ENCODE data around the gene DHRS1. TPM values are rescaled to one million over a fixed set of nuclear protein-coding genes. Genes with fewer than 3 reads are reported as not detected.

DHRS1 gene
- total RNA-seq, 1 donor from 2014 or later = 29.3 TPM

GRCh38 chr14:24261256-24261968 is 38.2 kb downstream of the DHRS1 start:
- DNase-seq (ENCODE audit: low spot score) = no peak
- H3K4me1 Mint-ChIP-seq (ENCODE audit: low read depth) = peaks cover 28% of the 10 kb centered on the region
- H3K27ac Mint-ChIP-seq (ENCODE audit: unreplicated experiment) = no peak overlapping the region
- H3K27me3 Mint-ChIP-seq (ENCODE audit: low read depth) = no peaks in the 10 kb centered on the region
- TF ChIP-seq CTCF (IDR thresholded peaks at IDR 0.05) = no peak
- H3K9me3 Mint-ChIP-seq (ENCODE audit: low read depth) = no peaks in the 10 kb centered on the region
- H3K4me3 Mint-ChIP-seq (ENCODE audit: unreplicated experiment) = no peak overlapping the region
- H3K36me3 Mint-ChIP-seq (ENCODE audit: low read depth) = peaks cover 2% of the 10 kb centered on the region

GRCh38 chr14:24260780-24261157 is 38.8 kb downstream of the DHRS1 start:
- Mint-ChIP-seq H3K36me3 (ENCODE audit: low read depth) (no peaks in the 10 kb centered on the region), H3K27ac (ENCODE audit: unreplicated experiment) (no peak overlapping the region), H3K27me3 (ENCODE audit: low read depth) (no peaks in the 10 kb centered on the region), H3K4me3 (ENCODE audit: unreplicated experiment) (no peak overlapping the region), H3K9me3 (ENCODE audit: low read depth) (no peaks in the 10 kb centered on the region), H3K4me1 (ENCODE audit: low read depth) (peaks cover 29% of the 10 kb centered on the region)
- no peak for TF ChIP-seq CTCF (IDR thresholded peaks at IDR 0.05)
- peak; percentile 59 for DNase-seq (ENCODE audit: low spot score)

DNA sequence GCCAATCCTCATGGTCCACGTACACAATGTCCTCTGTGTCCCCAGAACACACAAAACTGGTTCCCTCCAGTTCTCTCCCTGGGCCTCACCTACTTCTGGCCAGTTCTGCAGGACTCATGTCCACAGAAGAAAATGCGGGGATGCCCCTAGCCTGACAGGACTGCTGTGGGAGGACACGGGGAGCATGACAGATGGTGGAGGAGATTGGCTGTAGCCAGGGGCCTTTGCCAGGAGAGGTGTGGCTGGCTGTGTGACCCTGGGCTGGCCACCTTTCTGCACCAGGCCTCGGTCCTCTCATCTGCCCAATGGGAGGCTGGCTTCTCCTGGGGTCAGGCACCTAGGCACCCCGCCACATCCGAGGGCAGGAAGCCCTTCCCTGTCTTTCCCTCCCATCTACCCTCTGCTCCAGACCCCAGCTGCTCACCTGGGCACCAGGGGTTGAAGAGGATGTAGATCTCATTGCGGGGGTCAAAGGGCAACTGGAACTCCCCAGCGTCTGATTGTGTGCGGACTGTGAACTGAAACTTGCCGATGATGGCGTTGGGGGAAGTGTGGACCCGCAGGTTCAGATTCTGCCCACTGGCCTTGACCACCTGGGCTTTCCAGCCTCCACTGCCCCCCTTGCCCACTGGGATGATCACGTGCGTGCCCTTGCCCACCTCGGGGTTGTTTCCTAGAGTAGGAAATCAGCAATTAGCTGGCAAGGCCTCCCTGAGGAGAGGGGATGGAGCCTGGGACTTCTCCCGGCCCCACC is 39.4 kb downstream of the DHRS1 start:
- Mint-ChIP-seq H3K4me3 (ENCODE audit: unreplicated experiment) (no peak overlapping the region), H3K4me1 (ENCODE audit: low read depth) (peaks cover 29% of the 10 kb centered on the region)

DNA sequence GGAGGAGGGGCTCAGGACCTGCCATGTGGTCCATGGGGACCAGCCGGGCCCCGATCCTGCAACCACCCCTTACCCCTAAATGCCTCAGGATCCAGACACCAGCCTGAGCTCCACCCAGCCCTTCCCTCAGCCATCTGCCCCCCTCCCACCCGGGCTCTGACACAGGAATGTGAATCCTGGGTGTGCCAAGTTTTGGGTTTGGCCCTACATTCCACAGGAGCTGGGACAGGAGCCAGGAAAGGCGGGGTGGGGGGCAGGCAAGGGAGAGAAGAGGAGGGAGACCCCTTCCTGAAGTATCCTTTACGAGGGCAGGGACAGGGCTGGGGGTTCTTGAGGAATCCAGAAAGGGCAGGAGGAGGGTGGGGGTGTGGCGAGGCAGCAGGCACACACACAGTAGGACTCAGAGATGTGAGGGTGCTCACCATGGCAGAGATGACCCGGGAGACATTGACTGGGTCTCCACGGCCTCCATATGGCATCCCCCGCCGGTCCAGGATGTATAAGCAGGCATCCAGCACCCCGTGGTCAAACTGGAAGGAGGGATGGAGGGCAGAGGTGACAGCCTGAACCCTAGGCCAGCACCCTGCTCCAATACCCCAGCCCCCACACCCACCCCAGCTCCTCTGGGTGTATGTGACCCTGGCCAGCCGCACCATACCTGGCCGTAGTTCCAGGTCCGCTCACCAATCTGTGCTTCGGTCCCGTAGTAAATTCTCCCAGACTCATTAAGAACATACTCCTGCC is 40.1 kb downstream of the DHRS1 start:
- Mint-ChIP-seq H3K27me3 (ENCODE audit: low read depth) (no peaks in the 10 kb centered on the region), H3K9me3 (ENCODE audit: low read depth) (no peaks in the 10 kb centered on the region), H3K27ac (ENCODE audit: unreplicated experiment) (peak overlapping the region; percentile 17), H3K4me1 (ENCODE audit: low read depth) (peaks cover 29% of the 10 kb centered on the region), H3K36me3 (ENCODE audit: low read depth) (peaks cover 1% of the 10 kb centered on the region), H3K4me3 (ENCODE audit: unreplicated experiment) (no peak overlapping the region)
- no peak for TF ChIP-seq CTCF (IDR thresholded peaks at IDR 0.05)
- DNase-seq (ENCODE audit: low spot score) = peak; percentile 78

More for the DNA sequence above, 39.4 kb downstream of the DHRS1 start:
- H3K9me3 Mint-ChIP-seq (ENCODE audit: low read depth) = no peaks in the 10 kb centered on the region
- H3K27ac Mint-ChIP-seq (ENCODE audit: unreplicated experiment) = no peak overlapping the region
- no peak for TF ChIP-seq CTCF (IDR thresholded peaks at IDR 0.05)
- H3K36me3 Mint-ChIP-seq (ENCODE audit: low read depth) = no peaks in the 10 kb centered on the region
- peak; percentile 63 for DNase-seq (ENCODE audit: low spot score)
- no peaks in the 10 kb centered on the region for H3K27me3 Mint-ChIP-seq (ENCODE audit: low read depth)

Measured in chondrocyte (in vitro differentiated cells).